ENCODE measurements around the gene PDXK.

Gene PDXK

DNA sequence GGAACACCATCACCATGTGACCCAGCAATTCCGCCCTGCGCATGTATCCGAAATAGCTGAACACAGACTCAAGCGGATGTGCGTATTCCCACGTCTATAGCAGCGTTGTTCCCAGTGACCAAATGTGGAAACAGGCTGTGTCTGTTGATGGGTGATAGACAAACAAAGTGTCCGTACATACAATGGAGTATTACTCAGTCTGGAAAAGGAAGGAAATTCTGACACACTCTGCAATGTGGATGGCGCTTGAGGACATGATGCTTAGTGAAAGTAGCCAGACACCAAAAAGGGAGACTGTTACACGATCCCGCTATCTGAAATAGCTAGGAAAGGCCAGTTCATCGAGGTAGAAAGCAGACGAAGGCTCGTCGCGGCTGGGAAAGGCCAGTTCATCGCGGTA lies 25.8 kb downstream of the PDXK start:
- DNase-seq: no peak

DNA sequence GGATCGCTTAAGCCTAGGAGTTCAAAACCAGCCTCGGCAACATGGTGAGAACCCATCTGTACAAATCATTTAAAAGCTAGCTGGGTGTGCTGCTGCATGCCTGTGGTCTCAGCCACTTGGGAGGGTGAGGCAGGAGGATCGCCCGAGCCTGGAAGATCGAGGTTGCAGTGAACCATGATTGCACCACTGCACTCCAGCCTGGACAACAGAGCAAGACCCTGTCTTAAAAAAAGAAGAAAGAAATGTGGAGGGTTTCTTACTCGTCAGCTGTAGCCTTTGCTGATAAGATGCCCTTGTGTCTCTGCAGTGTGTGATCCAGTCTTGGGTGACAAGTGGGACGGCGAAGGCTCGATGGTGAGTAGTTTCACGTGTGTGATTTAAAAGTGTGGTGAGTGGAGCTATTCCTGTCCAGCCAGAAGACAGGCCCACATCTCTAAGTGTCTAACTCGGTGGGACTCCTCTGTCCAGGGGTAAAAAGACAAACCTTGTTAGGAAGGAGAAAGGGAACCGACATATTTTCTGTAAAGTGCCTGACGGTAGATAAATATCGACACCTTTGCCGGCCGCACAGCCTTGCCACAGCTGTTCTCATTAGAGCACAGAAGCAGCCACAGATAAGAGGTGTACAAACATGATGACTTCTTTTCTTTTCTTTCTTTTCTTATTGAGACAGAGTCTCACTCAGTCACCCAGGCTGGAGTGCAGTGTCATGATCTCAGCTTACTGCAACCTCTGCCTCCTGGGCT lies 27.0 kb downstream of the PDXK start:
- DNase-seq: no peak

DNA sequence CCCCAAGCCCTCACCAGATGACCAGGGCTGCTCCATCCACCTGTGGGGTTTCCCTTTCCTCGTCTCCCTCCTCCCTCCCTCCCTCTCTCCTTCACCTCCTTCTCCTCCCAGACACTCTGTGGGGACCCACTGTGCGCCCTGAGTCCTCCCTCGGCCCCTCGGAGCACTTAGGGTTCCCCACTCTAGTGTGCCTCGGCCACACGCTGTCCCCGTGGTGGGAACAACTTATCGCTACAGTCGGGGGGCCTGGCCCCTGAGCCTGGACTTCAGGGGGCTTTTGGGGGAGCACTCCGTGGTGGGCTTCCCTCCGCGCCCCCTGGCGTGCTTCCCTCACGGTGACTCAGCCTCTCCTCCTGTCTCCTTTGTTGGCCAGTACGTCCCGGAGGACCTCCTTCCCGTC lies 29.7 kb downstream of the PDXK start:
- no peak for DNase-seq

DNA sequence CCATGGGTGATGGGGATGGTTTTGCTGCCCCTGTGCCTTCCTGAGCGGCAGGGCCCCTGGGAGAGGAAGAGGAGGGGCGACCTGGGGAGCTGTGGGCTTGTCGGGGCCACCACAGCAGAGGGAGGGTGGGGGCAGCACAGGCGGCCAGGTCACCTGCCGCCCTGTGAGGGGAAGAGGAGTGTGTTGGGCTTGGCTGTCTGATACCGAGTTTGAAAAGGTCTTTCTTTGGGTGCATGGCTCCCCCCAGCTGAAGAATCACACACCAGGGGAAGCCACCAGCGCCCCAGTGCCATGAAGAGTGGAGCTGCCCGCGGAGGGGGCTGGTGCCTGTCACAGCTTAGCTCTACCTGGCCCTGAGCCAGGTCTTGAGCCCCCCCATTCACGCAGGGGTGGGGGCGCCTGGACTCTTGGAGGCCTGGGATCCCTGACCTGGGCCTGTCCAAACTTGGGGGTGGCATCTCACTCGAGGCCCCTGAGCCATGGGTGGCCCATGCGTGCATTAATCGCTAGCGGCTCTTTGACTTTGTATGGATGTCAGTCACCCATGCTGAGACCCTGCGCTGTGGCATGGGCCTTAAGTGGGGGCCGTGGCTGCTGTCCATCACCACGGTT lies 30.8 kb downstream of the PDXK start:
- no peak for DNase-seq

DNA sequence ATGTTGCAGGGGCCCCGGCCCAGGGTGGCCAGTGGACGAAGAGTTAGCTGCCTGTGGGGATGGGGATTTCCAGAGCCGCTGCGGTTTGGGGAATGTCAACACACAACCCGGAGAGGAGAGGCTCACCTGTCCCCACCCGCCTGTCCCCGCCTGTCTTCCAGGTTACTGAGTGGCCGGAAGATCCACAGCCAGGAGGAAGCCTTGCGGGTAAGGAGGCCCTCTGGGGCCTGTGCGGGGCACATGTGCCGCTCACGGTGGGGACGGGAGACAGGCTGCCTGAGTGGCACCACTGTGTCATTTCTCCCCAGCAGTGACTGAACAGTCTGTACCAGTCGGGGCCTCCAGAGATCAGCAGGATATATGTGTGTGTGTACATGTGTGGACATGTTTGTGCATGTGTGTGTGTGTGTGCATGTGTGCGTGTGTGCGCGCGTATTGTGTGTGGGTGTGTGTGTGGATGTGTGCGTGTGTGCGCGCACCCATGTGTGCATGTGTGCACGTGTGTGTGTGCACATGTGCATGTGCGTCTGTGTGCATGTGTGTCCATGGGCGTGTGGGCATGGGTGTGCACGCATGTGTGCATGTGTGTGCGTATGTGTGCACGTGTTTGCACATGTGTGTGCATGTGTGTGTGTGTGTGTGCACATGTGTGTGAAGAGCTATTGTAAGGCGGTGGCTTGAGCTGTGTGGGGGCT lies 31.6 kb downstream of the PDXK start:
- DNase-seq: no peak

DNA sequence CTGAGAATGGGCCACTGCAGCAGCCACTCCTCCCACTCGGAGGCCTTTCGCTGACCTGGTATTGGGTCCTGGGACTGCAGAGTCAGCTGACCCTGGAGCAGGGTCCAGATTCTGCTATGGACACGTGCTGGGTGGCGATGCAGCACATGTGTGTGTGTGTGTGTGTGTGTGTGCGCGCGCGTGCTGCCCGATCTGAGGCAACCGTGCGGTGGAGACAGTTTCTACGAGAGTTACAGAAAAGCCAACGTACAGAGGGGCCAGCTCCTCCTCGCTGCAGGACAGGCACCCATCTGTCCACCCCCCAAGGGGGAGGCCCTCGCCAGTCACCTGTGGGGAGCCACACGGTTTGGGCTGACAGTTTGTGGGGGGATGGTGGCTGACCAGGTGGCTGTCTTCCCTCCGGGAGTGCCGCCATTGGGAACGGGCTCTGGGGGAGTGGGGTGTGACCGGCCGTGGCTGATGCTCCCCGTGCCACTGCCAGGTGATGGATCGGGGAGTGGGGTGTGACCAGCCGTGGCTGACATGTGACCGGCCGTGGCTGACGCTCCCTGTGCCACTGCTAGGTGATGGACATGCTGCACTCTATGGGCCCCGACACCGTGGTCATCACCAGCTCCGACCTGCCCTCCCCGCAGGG lies 33.1 kb downstream of the PDXK start:
- no peak for DNase-seq

DNA sequence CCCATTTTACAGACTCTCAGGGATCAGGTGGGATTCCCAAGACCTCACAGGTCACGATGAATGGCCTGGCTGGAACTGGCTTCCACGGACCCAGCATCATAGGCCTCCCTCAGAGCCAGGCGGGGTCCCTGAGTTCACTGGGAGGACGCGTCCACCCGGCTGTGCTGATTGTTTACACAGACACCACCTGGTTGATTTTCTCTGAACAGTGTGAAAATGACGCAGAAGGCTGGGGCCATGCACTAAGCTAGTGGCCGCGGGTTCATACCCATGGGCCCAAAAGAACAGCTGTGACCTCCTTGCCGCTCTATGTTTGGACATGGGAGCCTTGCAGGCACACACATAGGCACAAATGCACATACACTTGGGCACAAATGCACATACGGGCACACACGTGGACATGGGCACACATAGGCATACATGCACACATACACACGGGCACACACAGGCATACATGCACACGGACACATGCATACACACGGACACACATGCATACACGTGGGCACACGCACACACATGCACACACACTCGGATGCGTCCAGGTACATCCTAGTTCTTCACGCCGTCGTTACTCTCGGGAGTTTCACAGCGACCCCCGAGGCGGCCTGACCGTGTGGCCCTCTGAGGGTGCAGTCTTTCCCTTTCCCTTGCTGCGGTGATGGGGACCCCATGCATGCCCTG lies 34.0 kb downstream of the PDXK start:
- no peak for DNase-seq

DNA sequence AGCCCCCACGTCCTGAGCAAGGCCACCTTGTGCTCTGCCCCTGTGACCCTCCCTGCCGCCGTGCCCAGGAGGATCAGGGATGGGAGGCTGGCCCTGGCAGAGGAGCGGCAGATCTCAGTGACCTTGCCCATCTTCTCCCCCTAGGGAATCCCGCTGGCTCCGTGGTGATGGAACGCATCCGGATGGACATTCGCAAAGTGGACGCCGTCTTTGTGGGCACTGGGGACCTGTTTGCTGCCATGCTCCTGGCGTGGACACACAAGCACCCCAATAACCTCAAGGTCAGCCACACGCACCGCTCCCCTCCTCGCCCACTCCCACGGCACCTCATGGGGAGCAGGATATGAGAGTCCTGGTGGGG lies 34.5 kb downstream of the PDXK start:
- no peak for DNase-seq

DNA sequence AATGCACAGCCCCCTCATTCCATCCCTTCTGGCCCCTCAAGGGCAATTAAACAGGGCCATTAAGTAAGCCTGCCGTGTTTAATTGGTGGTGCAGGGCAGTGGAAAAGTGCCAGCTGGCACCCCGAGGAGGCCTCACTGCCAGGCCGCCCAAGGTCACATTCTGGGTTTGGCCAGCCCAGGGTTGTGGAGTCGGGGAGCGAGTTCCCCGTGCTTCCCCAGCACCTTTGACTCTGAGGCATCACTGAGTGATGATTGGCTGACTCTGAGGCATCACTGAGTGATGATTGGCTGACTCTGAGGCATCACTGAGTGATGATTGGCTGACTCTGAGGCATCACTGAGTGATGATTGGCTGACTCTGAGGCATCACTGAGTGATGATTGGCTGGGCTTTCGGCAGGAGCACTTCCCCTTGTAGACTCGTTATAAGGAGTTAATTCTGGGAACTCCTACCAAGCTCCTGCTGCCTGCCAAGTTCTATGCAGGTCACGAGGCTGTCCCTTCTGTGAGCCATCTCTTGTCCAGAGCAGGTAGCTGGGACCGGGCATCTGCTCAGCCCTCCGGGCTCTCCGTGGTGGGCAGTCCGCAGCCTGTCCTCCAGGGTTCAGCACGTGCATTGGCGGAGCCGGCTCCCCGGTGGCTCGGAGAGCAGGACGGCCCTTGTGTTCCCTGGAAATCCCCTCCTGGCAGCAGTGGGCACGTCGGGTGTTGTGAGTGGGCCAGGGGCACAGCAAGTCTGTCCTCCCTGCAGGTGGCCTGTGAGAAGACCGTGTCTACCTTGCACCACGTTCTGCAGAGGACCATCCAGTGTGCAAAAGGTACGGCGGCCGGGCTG lies 36.2 kb downstream of the PDXK start:
- DNase-seq: no peak

DNA sequence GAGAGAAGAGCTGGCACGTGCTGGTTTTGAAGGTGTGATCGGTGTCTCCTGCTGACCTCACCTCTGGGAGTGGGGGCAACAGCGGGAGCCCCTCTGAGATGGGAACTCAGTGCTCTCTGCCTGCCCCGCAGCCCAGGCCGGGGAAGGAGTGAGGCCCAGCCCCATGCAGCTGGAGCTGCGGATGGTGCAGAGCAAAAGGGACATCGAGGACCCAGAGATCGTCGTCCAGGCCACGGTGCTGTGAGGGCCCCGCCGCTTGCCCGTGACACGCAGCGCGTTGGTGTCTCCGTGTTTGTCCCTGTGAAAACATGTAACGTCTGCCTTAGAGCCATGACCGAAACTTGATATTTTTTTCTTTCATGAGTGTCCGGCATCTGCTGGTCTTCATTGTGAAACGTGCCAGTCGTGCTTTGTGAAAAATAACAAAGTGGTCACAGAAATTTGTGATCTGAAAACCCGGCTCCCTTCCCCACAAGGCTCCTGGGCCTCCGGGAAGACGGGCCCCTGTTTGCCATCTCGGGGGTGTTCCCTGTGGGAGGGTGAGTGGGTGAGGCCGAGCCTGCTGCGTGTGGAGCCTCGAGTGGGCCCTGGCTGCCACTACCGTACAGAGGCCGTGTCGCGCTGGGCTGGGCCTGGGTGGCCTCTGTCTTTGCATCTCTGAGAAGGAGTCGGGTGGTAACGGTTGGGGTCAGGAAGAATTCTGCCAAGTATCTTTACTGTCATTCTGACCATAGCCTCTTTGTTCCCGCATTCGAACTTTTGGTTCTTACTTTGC lies 37.1 kb downstream of the PDXK start:
- no peak for DNase-seq

DNA sequence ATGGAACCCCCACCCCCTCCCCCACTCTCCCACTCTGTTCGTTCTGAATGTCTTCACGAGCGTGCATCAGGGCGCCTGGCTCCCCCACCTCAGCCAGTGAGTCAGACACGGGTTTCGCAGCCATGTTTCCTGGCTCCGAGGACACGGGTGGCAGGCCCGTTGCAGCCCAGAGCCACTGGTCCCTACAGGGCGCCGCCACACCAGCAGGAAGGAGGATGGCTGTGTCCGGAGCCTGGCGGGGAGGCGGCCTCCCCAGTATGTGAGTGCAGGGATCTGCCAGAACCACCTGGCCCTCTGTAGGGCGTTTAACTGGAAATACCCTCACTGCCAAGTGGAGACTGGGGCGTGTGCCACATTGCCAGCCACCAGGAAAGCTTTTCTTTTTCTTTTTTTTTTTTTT lies 38.7 kb downstream of the PDXK start:
- no peak for DNase-seq

DNA sequence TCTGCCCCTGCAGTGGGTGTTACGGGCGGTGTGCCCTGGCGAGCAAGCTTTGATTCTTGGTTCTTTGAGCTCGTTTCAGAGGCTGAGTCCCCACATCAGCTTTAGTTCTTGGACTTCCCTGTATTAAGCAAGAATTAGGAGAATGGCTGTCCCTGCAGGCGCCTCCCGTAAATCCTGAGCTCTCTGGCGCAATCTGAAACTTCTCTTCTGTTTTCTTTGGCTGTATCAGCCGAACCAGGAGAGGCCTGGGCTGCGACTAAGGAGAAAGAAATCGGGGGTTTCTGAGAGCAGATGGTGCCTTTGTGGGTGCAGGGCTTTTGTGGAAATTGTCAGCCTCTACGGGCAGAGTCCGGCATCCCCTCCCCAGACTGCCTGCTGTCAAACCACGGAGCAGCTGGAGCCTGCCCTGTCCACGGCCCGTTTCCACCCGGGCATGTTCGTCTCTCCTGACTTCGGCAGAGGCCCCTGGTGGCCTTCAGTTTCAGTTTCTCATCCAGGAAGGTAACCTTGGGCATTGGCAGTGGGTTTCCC lies 39.2 kb downstream of the PDXK start:
- DNase-seq: no peak

DNA sequence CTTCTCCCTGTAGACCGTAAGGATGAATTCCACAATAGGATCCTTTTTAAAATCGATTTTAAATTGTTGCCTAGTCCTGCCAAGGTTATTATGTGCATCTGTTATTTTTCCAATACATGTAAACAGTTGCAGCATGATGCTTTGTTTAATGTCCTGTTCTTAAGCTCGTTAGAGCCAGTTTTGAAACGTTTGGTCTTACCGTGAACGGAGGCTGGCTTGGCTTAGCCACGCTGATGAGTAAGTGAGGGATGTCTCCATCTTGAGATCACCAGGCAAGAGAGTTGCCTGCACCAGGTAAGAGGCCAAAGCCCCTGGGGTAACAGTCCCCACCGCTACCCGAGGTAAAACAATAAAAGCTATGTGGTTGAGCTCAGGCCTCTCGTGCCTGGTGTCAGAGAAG lies 39.9 kb downstream of the PDXK start:
- DNase-seq: no peak

DNA sequence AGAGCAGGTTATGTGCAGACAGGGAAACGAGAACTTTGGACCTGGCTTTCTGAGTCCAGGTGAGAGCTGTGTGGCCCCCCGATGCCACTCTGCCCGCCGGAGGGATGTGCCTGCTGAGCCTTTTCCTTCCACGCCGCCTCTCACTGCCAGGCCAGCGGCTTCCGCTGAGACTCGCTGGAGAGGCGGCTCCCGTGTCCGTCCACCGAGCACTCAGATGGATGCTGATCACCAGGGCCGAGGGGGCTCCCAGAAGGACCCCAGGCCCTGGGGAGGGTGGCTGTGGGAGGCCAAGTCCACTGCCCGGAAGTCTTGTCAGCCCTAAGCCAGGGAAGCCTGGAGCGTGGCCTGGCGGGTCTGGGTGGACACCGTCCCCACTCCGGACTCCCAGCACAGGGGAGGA lies 40.7 kb downstream of the PDXK start:
- DNase-seq: no peak

DNA sequence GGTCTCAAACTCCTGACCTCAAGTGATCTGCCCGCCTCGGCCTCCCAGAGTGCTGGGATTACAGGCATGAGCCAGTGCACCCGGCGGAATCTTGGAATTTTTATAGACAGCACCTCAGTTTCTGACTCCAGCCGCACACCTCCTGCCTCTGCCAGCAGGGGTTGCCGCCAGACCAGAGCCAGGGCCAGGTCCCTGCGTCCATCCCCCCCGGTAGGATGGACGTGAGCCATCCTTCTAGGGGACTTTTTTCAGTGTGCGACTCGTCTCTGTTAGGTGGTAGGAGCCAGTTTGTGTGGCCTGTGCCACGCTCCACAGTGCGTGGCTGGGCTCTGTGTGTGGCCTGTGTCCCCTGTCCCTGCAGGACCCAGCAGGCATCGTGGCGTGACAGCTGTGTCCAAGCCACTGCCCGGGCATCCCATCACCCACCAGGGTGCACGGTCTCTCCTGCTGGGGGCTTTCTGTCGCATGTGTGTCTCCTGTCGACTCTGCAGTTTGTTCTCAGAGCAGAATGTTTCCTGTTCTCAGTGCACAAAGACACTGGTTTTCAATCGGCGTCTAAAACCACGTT lies 41.5 kb downstream of the PDXK start:
- DNase-seq: no peak

DNA sequence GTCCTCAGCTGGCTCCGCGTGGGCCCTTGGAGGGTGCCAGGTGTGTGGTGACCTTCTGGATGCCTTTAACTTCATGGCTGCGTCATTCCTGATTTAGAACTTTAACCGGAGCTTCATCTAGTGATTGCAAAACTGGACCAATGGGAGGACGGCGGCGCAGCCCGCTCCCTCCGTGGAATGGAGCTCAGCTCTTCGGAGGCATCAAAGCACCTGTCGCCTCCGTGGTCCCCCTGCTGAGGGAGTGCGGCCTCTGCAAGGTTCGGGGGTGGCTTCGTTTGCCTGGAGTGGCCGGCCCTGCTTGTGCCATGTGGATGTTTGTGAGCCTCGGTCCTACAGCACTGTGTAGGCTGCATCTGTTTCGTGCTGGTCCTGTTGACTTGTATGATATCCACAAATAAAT lies 43.0 kb downstream of the PDXK start:
- DNase-seq: no peak

DNA sequence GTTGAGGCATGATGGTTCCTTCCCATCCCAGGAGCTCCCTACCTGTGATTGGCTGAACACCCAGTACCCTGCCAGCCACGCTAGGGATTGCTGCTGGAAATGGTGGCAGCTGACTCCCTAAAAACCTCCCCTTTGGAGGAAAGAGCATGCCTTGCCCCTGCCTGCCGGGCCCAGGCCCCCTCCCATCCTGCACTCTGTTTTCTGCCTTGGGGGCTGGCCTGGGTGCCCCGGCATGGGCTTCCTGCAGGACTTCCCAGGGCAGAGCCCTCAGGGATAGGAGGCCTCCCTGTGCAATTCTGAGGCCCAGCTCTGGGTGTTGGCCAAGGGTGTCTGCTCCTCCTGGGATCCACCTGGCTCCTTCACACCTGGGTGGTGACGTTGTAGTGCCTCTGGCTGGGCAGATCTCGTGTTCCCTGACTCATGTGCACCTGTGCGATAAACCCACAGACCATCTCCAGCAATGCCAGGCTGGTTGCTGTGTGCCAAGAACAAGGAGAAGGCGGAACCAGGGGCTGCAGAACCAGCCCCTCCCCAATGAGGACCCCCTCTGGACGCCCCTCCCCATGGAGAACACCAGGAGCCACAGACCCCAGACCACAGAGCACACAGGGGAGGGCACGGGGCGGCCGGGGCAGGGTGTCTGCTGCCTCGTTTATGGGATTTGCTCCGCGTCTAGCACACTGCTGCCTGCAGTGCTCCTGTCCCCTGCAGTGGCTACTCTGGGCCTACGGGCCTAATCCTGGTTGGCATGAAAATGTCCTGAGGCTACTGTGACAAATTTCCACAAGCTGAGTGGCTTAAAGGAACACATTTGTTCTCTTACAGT lies 43.6 kb downstream of the PDXK start:
- no peak for DNase-seq

DNA sequence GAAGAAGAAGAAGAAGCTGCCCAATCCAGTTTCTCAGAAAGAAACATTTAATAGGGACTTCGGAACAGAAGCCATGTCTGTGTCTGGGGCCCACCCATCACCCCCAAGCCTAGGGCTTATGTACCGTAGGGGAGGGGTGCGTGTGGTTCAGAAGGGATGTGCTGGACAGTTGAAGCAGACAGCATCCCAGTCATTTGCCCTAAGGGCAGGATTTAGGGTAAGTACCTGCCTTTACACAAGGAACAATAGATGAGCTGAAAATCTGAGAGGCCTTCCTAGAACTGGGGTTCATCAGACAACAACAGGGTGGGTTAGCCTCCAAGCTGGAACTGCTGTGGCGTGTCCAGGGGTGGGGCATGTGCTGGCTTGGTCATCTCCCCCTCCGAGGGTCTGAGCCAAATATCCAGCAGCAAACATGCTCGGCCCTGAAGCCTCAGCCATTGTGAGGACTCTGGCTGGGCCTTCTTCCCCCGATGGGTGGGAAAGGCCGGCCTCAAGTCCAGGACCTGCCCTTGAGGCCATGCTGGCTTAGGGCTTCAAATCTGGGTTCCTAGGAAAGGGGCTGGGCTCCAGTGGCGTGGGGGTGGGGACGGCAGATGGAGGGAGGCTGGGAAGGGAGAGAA lies 45.1 kb downstream of the PDXK start:
- no peak for DNase-seq

Measured in activated effector memory CD4-positive, alpha-beta T cell treated with anti-CD3 and anti-CD28 coated beads, Interleukin-2, amount 50 U/mL, for 16 hours (primary cell).